Rectal smooth muscle tissue (tissue), 1 donor: ENCODE measurements around the gene OR4D10.
"Not testable (repeated sequence)": the region's sequence is repeated elsewhere in the genome, so short reads cannot be mapped to it uniquely, and the experiment has no call there.

Source experiments
- H3K27ac ChIP-seq: one replicate; pipeline ENCODE4 v1.7.0; 2013; ENCODE audit warnings: low read depth, low read length, inconsistent platforms
- H3K27me3 ChIP-seq: one replicate; pipeline ENCODE4 v1.7.0; 2013; ENCODE audit warnings: low read length; ENCODE audit not compliant: control insufficient read depth, insufficient read depth
- H3K36me3 ChIP-seq: one replicate; pipeline ENCODE4 v1.7.0; 2013; ENCODE audit warnings: low read length; ENCODE audit not compliant: control insufficient read depth, insufficient read depth
- H3K4me1 ChIP-seq: one replicate; pipeline ENCODE4 v1.7.0; 2013; ENCODE audit warnings: low read length; ENCODE audit not compliant: control insufficient read depth, insufficient read depth
- H3K4me3 ChIP-seq: one replicate; pipeline ENCODE4 v1.7.0; 2013; ENCODE audit warnings: low read length
- H3K9ac ChIP-seq: one replicate; pipeline ENCODE4 v1.7.0; 2013; ENCODE audit warnings: low read length

Gene OR4D10

DNA sequence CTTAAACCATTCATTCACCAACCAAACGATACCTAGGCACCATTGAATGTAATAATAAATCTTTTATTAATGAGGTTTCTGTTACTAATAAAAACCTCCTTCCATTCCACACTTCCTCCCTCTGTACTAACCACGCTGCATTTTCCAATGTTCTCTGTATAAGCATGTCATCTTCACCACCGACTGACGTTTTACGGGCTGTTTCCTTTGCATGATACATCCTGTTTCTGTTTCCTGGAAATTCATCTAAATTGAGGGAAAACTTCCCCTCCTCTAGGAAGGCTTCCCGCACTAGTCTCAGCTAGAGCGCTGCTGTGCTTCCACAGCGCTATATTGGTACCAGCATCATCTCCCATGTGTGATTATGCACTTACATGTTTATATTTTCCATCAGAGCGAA, 2.1 kb downstream of the OR4D10 start:
- Histone ChIP-seq H3K4me3 (no peak overlapping the region), H3K27me3 (no peaks in the 10 kb centered on the region), H3K36me3 (no peaks in the 10 kb centered on the region), H3K27ac (no peak overlapping the region), H3K4me1 (no peaks in the 10 kb centered on the region), H3K9ac (no peak overlapping the region)

DNA sequence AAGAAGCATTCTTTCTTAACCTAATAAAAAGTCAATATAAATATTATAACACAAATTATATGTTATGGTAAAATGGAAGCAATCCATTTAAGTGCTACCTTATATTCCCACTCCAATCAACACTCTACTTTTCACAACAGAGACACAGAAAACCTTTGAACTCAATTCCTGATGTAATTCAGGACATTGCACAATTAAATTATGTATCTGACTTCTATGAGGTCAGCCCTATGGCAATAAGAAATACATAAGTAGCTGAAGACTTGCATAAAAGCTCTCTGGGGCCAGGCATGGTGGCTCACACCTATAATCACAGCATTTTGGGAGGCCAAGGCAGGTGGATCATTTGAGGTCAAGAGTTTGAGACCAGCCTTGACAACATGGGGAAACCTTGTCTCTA, 6.8 kb downstream of the OR4D10 start:
- Histone ChIP-seq H3K4me1 (no peaks in the 10 kb centered on the region), H3K36me3 (no peaks in the 10 kb centered on the region), H3K27me3 (no peaks in the 10 kb centered on the region), H3K4me3 (no peak overlapping the region), H3K27ac (no peak overlapping the region), H3K9ac (no peak overlapping the region)

DNA sequence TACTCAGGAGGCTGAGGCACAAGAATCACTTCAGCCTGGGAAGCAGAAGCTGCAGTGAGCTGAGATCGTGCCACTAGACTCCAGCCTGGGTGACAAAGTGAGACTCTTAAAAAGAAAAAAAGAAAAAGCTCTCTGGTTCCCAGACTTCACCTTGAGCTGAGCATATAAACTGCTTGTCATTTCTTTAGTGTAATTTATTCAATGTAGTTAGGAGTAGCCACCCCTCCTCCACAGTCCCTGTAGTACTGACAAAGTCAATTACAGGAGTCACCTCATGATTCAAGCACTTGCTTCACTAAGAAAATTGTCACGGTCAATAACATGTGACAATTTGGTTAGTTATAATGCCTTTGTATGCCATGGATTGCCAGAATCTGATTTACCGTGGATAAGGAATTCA, 7.2 kb downstream of the OR4D10 start:
- Histone ChIP-seq H3K27ac (no peak overlapping the region), H3K4me1 (no peaks in the 10 kb centered on the region), H3K9ac (no peak overlapping the region), H3K4me3 (no peak overlapping the region), H3K36me3 (no peaks in the 10 kb centered on the region), H3K27me3 (no peaks in the 10 kb centered on the region)

DNA sequence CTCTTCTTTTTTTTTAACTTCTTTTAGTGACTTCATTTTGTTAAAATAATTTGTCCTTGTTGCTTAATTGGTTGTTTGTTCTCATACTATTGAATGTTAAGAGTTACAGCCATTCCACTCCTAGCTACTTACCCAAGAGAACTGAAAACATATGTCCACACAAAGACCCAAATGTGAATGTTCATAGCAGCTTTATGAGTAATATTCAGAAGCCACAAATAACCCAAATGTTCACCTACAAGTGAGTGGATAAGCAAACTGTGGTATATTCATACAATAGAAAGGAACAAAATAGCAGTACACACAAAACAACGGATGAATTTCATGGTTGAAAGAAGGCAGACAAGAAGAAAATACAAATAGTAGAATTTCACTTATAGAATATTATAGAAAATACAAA, 28.8 kb downstream of the OR4D10 start:
- Histone ChIP-seq H3K27me3 (no peaks in the 10 kb centered on the region), H3K4me1 (no peaks in the 10 kb centered on the region), H3K36me3 (no peaks in the 10 kb centered on the region), H3K9ac (no peak overlapping the region), H3K4me3 (no peak overlapping the region), H3K27ac (no peak overlapping the region)

DNA sequence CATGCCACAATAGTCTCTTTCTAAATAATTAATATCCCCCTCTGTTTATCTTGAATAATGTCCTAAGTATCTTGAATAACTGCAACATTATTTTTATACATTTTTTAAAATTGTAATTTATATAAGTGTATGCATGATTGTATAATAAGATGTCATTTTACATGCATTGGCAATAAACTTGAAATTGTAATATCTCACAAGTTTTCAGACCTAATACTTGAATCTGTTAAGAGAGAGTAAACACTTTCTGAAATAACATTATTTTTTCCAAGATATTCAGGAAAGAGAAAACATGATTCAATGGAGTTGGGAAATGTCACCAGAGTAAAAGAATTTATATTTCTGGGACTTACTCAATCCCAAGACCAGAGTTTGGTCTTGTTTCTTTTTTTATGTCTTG, 30.2 kb downstream of the OR4D10 start, which contains the start of gene OR4D11:
TSS of gene OR4D11 (plus strand) at position 301 of the 400 bp plus-strand sequence. CDS start at position 301, 0 bp downstream.
- Histone ChIP-seq H3K36me3 (no peaks in the 10 kb centered on the region), H3K4me1 (no peaks in the 10 kb centered on the region), H3K27ac (no peak within 1 kb of the TSS), H3K4me3 (no peak within 1 kb of the TSS), H3K27me3 (no peaks in the 10 kb centered on the region), H3K9ac (no peak within 1 kb of the TSS)

DNA sequence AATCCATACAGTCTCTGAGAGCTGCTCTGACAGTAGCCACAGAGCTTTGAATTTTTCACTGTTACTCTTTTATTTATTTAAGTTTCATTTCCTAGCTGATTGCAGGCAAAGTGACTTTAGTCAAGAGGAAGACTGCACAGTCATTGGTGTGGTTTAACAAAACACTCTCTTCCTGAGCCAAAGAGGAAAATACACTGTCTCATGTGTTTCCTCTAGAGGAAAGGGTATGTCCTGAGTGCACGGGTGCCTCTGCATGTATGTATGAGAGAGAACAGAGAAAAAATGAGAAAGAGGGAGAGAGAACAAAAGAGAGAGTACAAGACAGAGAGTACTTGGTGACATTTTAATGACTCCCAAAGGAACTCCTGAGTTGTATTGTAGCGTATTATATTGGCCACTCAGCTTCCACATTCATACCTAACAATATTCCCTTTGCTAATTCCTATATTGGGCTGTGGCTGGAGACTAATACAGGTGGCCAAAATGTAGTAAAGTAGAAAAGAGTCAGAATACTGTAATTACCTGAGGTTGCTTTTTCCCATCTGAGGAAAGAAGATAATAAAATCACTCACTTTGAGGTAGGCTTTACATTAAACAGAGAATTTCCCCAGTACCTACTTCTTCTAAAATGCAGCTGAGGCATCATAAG, 38.0 kb downstream of the OR4D10 start, which contains the start of gene OR4D9:
TSS of gene OR4D9 (plus strand) at position 599 of the 649 bp plus-strand sequence. CDS start 3,374 bp downstream, outside the sequence.
- H3K36me3 ChIP-seq: no peaks in the 10 kb centered on the region
- H3K9ac ChIP-seq: no peak within 1 kb of the TSS
- no peaks in the 10 kb centered on the region for H3K27me3 ChIP-seq
- no peak within 1 kb of the TSS for H3K4me3 ChIP-seq
- H3K4me1 ChIP-seq: no peaks in the 10 kb centered on the region
- no peak within 1 kb of the TSS for H3K27ac ChIP-seq

DNA sequence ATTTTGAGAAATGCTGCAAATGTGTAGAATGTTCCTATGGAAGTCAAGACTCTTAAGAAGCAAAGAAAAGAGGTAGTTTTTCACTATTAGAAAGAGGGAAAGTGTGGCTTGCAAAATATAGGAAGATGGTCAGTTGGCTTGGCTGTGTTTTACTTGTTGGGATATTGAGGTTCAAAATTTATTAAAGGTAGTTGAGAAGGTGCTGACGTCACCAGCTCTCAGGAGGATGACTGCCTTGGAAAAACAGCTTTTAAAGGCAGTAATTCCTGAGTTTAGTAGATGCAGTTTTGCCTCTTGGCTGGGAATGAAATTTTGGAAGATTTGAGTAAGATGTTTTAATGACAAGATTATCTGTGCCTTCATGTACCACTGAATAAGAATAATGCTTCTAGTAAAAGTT, 38.6 kb downstream of the OR4D10 start:
- no peaks in the 10 kb centered on the region for H3K27me3 ChIP-seq
- H3K4me3 ChIP-seq: no peak overlapping the region
- no peak overlapping the region for H3K27ac ChIP-seq
- no peak overlapping the region for H3K9ac ChIP-seq
- no peaks in the 10 kb centered on the region for H3K4me1 ChIP-seq
- no peaks in the 10 kb centered on the region for H3K36me3 ChIP-seq

DNA sequence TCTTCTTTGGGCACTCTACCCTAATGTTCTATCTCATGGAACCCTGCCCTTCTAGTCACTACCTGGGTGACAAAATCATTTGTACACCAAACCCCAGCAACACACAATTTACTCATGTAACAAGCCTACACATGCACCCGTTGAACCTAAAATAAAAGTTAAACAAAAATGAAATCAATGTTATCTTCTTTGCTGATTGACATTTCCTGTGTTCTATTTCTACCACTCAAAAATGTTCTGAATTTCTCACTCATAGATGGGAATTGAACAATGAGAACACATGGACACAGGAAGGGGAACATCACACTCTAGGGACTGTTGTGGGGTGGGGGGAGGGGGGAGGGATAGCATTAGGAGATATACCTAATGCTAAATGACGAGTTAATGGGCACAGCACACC, 47.0 kb downstream of the OR4D10 start:
- H3K4me1 ChIP-seq, H3K9ac ChIP-seq, H3K36me3 ChIP-seq, H3K4me3 ChIP-seq, H3K27ac ChIP-seq, H3K27me3 ChIP-seq: not testable (repeated sequence)

DNA sequence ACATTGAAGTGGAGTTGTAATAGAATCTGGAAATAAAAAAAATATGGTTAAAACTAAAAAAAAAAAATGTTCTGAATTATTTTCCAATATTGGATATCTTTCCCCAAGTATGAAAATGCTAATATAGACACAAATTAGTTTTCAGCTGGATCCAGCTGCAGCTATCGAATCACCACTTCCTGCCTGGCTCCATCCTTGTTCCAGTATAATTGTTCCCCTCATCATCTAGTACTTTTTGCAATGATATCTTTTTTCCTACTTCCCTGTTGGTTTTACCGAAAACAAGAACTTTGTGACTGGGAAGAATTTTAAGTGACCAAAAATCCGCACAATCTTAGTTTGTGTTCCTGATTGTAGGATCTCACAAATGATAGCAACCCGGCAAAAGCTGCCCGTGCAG, 47.6 kb downstream of the OR4D10 start:
- no peaks in the 10 kb centered on the region for H3K27me3 ChIP-seq

DNA sequence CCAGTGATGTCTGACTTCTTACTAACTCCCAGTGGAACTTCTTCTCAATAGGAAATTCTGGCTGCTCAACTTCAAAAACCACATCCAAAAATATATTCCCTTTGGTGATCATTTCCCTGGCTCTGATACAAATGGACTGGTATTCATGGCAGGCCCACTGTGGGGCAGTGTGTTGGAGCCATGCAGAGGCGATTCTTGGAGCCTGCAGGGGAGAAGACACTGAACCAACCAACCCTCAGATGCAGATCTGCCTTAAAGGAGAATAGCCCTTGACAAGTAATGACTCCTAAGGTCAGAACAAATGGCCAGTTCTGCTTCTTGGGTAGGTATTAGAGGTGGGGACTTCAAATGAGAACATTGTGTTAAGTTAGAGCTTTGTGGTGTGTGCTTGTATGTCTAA, 50.4 kb downstream of the OR4D10 start:
- Histone ChIP-seq H3K9ac (no peak overlapping the region), H3K4me3 (no peak overlapping the region), H3K36me3 (no peaks in the 10 kb centered on the region), H3K27ac (no peak overlapping the region), H3K4me1 (no peaks in the 10 kb centered on the region), H3K27me3 (no peaks in the 10 kb centered on the region)

More for the DNA sequence above, 47.6 kb downstream of the OR4D10 start:
- Histone ChIP-seq H3K4me3 (no peak overlapping the region), H3K27ac (no peak overlapping the region), H3K9ac (no peak overlapping the region), H3K4me1 (no peaks in the 10 kb centered on the region), H3K36me3 (no peaks in the 10 kb centered on the region)

DNA sequence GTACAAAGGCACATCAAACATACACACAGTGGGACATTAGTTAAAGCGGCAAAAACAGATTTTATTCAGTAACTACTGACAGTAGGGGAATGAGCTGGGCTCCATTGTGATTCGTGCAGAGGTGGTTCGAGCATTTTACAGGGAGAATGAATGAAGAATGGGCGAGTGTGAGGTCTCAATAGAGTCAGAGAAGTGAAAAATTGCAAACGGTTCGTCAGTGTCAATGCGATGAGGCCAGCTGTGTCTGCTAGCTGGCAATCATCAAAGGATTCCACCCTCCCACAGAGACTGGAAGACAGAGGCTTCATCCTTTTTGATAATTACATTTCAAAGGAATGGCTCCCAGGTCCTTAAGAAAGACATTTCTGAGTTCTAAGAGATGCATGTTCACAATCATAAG, 55.6 kb downstream of the OR4D10 start:
- H3K4me3 ChIP-seq: no peak overlapping the region
- H3K27ac ChIP-seq: no peak overlapping the region
- H3K27me3 ChIP-seq: no peaks in the 10 kb centered on the region
- H3K9ac ChIP-seq: no peak overlapping the region
- H3K36me3 ChIP-seq: no peaks in the 10 kb centered on the region
- no peaks in the 10 kb centered on the region for H3K4me1 ChIP-seq
